SK-N-SH treated with all-trans-retinoic acid at 6 μM for 48 hours (cell line): ENCODE measurements around the gene PLSCR2.

Experiments used
- ATAC-seq: fragments of 200-7000 bp; cut with Tn5 transposase; 3 replicates; pipeline ENCODE4 v1.9.1; 2020; ENCODE audit warnings: mild to moderate bottlenecking, moderate library complexity
- ARNTL ChIP-seq: fragments of 450-650 bp; formaldehyde crosslinking; IDR thresholded peaks from 2 replicates; pipeline ENCODE4 v1.5.0; 2020; ENCODE audit warnings: low read depth, mild to moderate bottlenecking, moderate library complexity, borderline replicate concordance
- CREB5 ChIP-seq: fragments of 250-450 bp; sonication (Bioruptor Pico); IDR thresholded peaks from 2 replicates; pipeline ENCODE4 v1.5.1; 2020; ENCODE audit warnings: low read depth, mild to moderate bottlenecking, moderate library complexity
- CSDC2 ChIP-seq: fragments of 250-450 bp; sonication (Bioruptor Pico); IDR thresholded peaks from 2 replicates; pipeline ENCODE4 v1.5.0; 2020; ENCODE audit warnings: mild to moderate bottlenecking, moderate library complexity
- ESRRG ChIP-seq: fragments of 250-450 bp; sonication (Bioruptor Pico); IDR thresholded peaks from 2 replicates; pipeline ENCODE4 v1.6.1; 2021; ENCODE audit warnings: mild to moderate bottlenecking
- GLIS3 ChIP-seq: fragments of 250-450 bp; sonication (Bioruptor Pico); IDR thresholded peaks from 2 replicates; pipeline ENCODE4 v1.5.0; 2020; ENCODE audit warnings: mild to moderate bottlenecking, moderate library complexity
- ISL1 ChIP-seq: fragments of 250-450 bp; sonication (Bioruptor Pico); IDR thresholded peaks from 2 replicates; pipeline ENCODE4 v2.1.2; 2022; ENCODE audit warnings: mild to moderate bottlenecking, moderate library complexity
- POU6F1 ChIP-seq: fragments of 250-450 bp; sonication (Bioruptor Pico); IDR thresholded peaks from 2 replicates; pipeline ENCODE4 v1.8.0; 2021; ENCODE audit warnings: low read depth, mild to moderate bottlenecking, moderate library complexity, borderline replicate concordance
- PPARA ChIP-seq: fragments of 250-450 bp; sonication (Bioruptor Pico); IDR thresholded peaks from 2 replicates; pipeline ENCODE4 v1.5.0; 2020; ENCODE audit warnings: mild to moderate bottlenecking, borderline replicate concordance
- RARB ChIP-seq: fragments of 250-450 bp; sonication (Bioruptor Pico); IDR thresholded peaks from 2 replicates; pipeline ENCODE4 v1.8.0; 2021; ENCODE audit warnings: mild to moderate bottlenecking, moderate library complexity
- SNAI2 ChIP-seq: fragments of 250-450 bp; sonication (Bioruptor Pico); IDR thresholded peaks from 2 replicates; pipeline ENCODE4 v1.5.0; 2020; ENCODE audit warnings: mild to moderate bottlenecking, moderate library complexity
- TCF4 ChIP-seq: fragments of 250-450 bp; sonication (Bioruptor Pico); IDR thresholded peaks from 2 replicates; pipeline ENCODE4 v1.8.0; 2021; ENCODE audit warnings: mild to moderate bottlenecking, moderate library complexity, borderline replicate concordance
- ZC3H10 ChIP-seq: fragments of 250-450 bp; sonication (Bioruptor Pico); IDR thresholded peaks from 2 replicates; pipeline ENCODE4 v1.5.1; 2021; ENCODE audit warnings: mild to moderate bottlenecking, moderate library complexity
- ZFP30 ChIP-seq: fragments of 450-650 bp; formaldehyde crosslinking; IDR thresholded peaks from 2 replicates; pipeline ENCODE4 v1.5.0; 2022; ENCODE audit warnings: mild to moderate bottlenecking, moderate library complexity
- ZNF70 ChIP-seq: fragments of 450-650 bp; formaldehyde crosslinking; IDR thresholded peaks from 2 replicates; pipeline ENCODE4 v1.5.0; 2020; ENCODE audit warnings: mild to moderate bottlenecking, moderate library complexity

PLSCR2 gene

GRCh38 chr3:146384786-146385185 lies 84.6 kb downstream of the PLSCR2 start:
- no peak for ATAC-seq
- TF ChIP-seq CREB5 (CRISPR knock-in tag) (no peak), GLIS3 (no peak), ZFP30 (CRISPR knock-in tag) (no peak), ZNF70 (no peak), RARB (CRISPR knock-in tag) (no peak), TCF4 (no peak), SNAI2 (CRISPR knock-in tag) (no peak), ZC3H10 (no peak), ARNTL (CRISPR knock-in tag) (no peak), POU6F1 (CRISPR knock-in tag) (no peak), PPARA (CRISPR knock-in tag) (no peak), ISL1 (CRISPR knock-in tag) (no peak), CSDC2 (CRISPR knock-in tag) (no peak), ESRRG (CRISPR knock-in tag) (no peak)
